ENCODE measurements around the gene PHACTR3. TPM values are rescaled to one million over a fixed set of nuclear protein-coding genes. Genes with fewer than 3 reads are reported as not detected.

PHACTR3 gene
- total RNA-seq, 4 donors from 2014 or later = 0.54 to 0.81 (median 0.59) TPM; not detected in 1

GRCh38 chr20:59822291-59823029 is 218.1 kb downstream of the PHACTR3 start:
- TF ChIP-seq POLR2A (IDR thresholded peaks at IDR 0.05) (no peak), POLR2AphosphoS5 (IDR thresholded peaks at IDR 0.05) (no peak), EP300 (IDR thresholded peaks at IDR 0.05) (no peak), CTCF (IDR thresholded peaks at IDR 0.05) (no peak)
- Histone ChIP-seq H3K9me3 (no peaks in the 10 kb centered on the region), H3K4me1 (peaks cover 0 to 27% (median 0%) of the 10 kb centered on the region in 3 donors), H3K27me3 (peaks cover 10% of the 10 kb centered on the region), H3K4me3 (no peak overlapping the region), H3K27ac (no peak overlapping the region), H3K36me3 (no peaks in the 10 kb centered on the region)
- WGBS, 2 donors (ENCODE audit: low coverage in 1 of 2) = 60% methylated on average over 3 of the region's 21 CpGs; no CpG with 5 or more reads in 1 of the 2 donors
- no peak for ATAC-seq

GRCh38 chr20:59823030-59823423 is 218.7 kb downstream of the PHACTR3 start:
- Histone ChIP-seq H3K27me3 (peaks cover 10% of the 10 kb centered on the region), H3K4me3 (no peak overlapping the region), H3K9me3 (no peaks in the 10 kb centered on the region), H3K36me3 (no peaks in the 10 kb centered on the region), H3K4me1 (peaks cover 0 to 27% (median 0%) of the 10 kb centered on the region in 3 donors), H3K27ac (no peak overlapping the region)
- WGBS, 2 donors (ENCODE audit: low coverage in 1 of 2) = 38 to 44% methylated on average over 8 of the region's 9 CpGs
- TF ChIP-seq POLR2AphosphoS5 (IDR thresholded peaks at IDR 0.05) (no peak), EP300 (IDR thresholded peaks at IDR 0.05) (no peak), POLR2A (IDR thresholded peaks at IDR 0.05) (no peak), CTCF (IDR thresholded peaks at IDR 0.05) (no peak)
- no peak for ATAC-seq

GRCh38 chr20:59823491-59824259 is 219.3 kb downstream of the PHACTR3 start:
- Histone ChIP-seq H3K36me3 (no peaks in the 10 kb centered on the region), H3K4me3 (no peak overlapping the region), H3K27ac (no peak overlapping the region), H3K9me3 (no peaks in the 10 kb centered on the region), H3K4me1 (peaks cover 0 to 27% (median 0%) of the 10 kb centered on the region in 3 donors), H3K27me3 (peaks cover 10% of the 10 kb centered on the region)
- no peak for TF ChIP-seq POLR2A (IDR thresholded peaks at IDR 0.05)
- TF ChIP-seq EP300 (IDR thresholded peaks at IDR 0.05) = no peak
- no peak for TF ChIP-seq CTCF (IDR thresholded peaks at IDR 0.05)
- TF ChIP-seq POLR2AphosphoS5 (IDR thresholded peaks at IDR 0.05) = no peak
- WGBS, 2 donors (ENCODE audit: low coverage in 1 of 2) = 24 to 27% methylated on average over 2 to 4 of the region's 8 CpGs
- no peak for ATAC-seq

GRCh38 chr20:59824711-59825562 is 220.6 kb downstream of the PHACTR3 start:
- Histone ChIP-seq H3K4me1 (peaks cover 0 to 27% (median 0%) of the 10 kb centered on the region in 3 donors), H3K27me3 (no peaks in the 10 kb centered on the region), H3K9me3 (no peaks in the 10 kb centered on the region), H3K36me3 (no peaks in the 10 kb centered on the region), H3K4me3 (no peak overlapping the region), H3K27ac (no peak overlapping the region)
- 73 to 76% methylated on average over 4 of the region's 8 CpGs for WGBS, 2 donors (ENCODE audit: low coverage in 1 of 2)
- no peak for ATAC-seq
- no peak for TF ChIP-seq EP300 (IDR thresholded peaks at IDR 0.05)

GRCh38 chr20:59825563-59825920 is 221.2 kb downstream of the PHACTR3 start:
- 100% methylated on average over 2 of the region's 4 CpGs for WGBS, 2 donors (ENCODE audit: low coverage in 1 of 2)
- Histone ChIP-seq H3K27ac (no peak overlapping the region), H3K36me3 (no peaks in the 10 kb centered on the region), H3K4me1 (peaks cover 0 to 23% (median 0%) of the 10 kb centered on the region in 3 donors), H3K9me3 (no peaks in the 10 kb centered on the region), H3K4me3 (no peak overlapping the region), H3K27me3 (no peaks in the 10 kb centered on the region)
- TF ChIP-seq POLR2A (IDR thresholded peaks at IDR 0.05) = no peak
- TF ChIP-seq EP300 (IDR thresholded peaks at IDR 0.05) = no peak
- TF ChIP-seq CTCF (IDR thresholded peaks at IDR 0.05) = no peak
- TF ChIP-seq POLR2AphosphoS5 (IDR thresholded peaks at IDR 0.05) = no peak
- no peak for ATAC-seq

Measured in gastroesophageal sphincter (tissue), 4 donors.